SK-N-MC (cell line): ENCODE results near the gene NDC1.

Experiments
- DNase-seq: peaks from one replicate; pipeline ENCODE4 v3.0.0-alpha.2; 2011; ENCODE audit warnings: low read depth, low spot score
- H3K27ac ChIP-seq: fragments of 200-600 bp; sonication (generic); 2 replicates; pipeline ENCODE4 v1.5.1; 2016; ENCODE audit warnings: mixed run types
- H3K36me3 ChIP-seq: fragments of 200-600 bp; sonication (generic); 2 replicates; pipeline ENCODE4 v1.6.1; 2017; ENCODE audit warnings: antibody characterized with exemption, low read length, mixed read lengths; ENCODE audit not compliant: insufficient read depth
- H3K4me3 ChIP-seq: fragments of 200-600 bp; sonication (generic); 2 replicates; pipeline ENCODE4 v1.5.1; 2016
- H3K9ac ChIP-seq: fragments of 200-600 bp; sonication (generic); 2 replicates; pipeline ENCODE4 v1.8.0; 2017; ENCODE audit warnings: mixed run types, mixed read lengths; ENCODE audit not compliant: insufficient read length
- H3K9me3 ChIP-seq: fragments of 200-600 bp; sonication (generic); 2 replicates; pipeline ENCODE4 v1.6.1; 2017; ENCODE audit warnings: low read depth, mild to moderate bottlenecking, antibody characterized with exemption, low read length, moderate library complexity, mixed read lengths
- EZH2 ChIP-seq: fragments of 200-600 bp; sonication (generic); IDR thresholded peaks from one replicate; pipeline ENCODE4 v1.6.1; 2017; ENCODE audit warnings: antibody characterized with exemption
- FOXP2 ChIP-seq: optimal IDR thresholded peaks from 2 replicates; pipeline ENCODE3; 2011; ENCODE audit warnings: mild to moderate bottlenecking, moderate library complexity; ENCODE audit not compliant: insufficient read depth; ENCODE audit errors: extremely low read length, control extremely low read depth
- POLR2AphosphoS5 ChIP-seq: IDR thresholded peaks from 2 replicates; pipeline ENCODE4 v1.6.1; 2012; ENCODE audit warnings: mild to moderate bottlenecking, low read depth, low read length, borderline replicate concordance

The NDC1 gene

DNA sequence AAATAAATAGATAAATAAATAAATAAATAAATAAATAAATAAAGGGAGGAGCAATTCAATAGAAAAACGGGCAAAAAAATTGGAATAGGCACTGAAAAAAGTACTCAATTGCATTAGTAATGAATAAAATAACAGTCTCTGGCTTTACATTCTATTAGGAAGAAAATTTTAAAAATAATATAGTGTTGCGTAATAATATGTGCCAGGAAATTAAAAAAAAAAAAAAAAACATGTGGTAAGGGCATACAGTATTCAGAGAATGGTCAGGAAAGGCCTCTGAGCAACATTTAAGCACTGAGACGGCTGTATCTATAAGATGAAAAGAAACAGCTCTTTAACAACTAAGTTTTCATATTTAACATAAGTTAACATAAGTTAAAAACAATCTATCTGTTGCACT, 50.4 kb downstream of the NDC1 start:
- no peak for DNase-seq
- Histone ChIP-seq H3K36me3 (peaks cover 70% of the 10 kb centered on the region), H3K9ac (no peak overlapping the region), H3K9me3 (no peaks in the 10 kb centered on the region), H3K27ac (no peak overlapping the region), H3K4me3 (no peak overlapping the region)
- no peak for TF ChIP-seq FOXP2
- no peak for TF ChIP-seq EZH2
- no peak for TF ChIP-seq POLR2AphosphoS5

DNA sequence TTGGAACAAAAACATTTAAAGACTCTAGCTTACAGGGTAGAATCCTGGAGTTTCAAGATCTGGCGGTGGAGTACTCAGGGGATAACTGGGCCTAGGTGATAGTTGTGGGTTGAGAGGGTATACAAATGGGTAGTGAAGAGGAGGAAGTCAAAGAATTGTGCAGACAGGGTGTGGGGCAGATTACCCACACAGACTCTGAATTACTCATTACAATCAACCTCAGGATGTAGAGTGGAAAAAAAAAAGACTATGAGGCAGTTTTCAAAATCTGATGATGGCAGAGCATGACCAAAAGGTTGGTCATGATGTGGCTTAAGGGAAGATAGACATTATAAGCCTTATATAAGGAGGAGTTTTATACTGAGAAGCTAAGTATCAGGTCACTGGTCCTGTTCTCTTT, 55.0 kb downstream of the NDC1 start:
- Histone ChIP-seq H3K4me3 (no peak overlapping the region), H3K27ac (no peak overlapping the region), H3K9me3 (no peaks in the 10 kb centered on the region), H3K36me3 (peaks cover 68% of the 10 kb centered on the region), H3K9ac (no peak overlapping the region)
- no peak for DNase-seq
- TF ChIP-seq FOXP2 (no peak), EZH2 (no peak), POLR2AphosphoS5 (no peak)

DNA sequence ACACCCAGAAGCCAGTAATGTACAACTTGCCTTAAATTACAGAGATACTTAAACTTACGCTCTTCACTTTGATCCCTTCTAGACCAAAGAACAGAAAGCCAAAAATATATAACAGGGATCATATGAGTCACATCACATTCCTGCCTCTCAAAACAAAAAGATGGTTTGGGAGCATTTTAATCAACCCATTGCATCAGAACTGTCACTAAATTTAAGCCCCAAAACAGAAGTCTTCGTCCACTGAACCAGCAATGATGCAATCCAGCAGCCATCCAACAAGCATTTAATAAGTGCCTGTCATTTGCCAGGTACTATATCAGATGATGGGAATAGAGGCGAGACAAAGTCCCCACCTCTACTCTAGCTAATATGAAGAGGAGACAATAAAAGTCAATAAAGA, 56.4 kb downstream of the NDC1 start:
- Histone ChIP-seq H3K9ac (no peak overlapping the region), H3K36me3 (peaks cover 69% of the 10 kb centered on the region), H3K9me3 (no peaks in the 10 kb centered on the region), H3K4me3 (no peak overlapping the region), H3K27ac (no peak overlapping the region)
- no peak for TF ChIP-seq FOXP2
- no peak for TF ChIP-seq POLR2AphosphoS5
- no peak for TF ChIP-seq EZH2
- no peak for DNase-seq

DNA sequence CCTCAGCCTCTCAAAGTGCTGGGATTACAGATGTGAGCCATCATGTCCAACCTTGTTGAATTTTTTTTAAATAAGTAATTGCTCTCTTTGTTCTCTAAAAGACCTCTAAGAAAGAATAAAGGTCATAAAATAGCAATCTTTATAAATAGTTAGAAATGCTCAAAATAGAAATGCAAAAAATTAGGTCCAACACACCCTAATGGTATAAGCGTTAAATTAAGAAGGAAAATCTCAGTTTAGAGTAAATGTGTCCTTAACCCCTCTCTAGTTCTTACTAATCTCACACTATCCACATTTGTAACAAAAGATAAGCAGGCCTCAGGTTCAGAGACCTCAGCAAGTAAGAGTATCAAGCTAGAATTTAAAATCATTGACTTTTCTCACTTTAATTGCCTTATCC, 60.8 kb downstream of the NDC1 start:
- DNase-seq: no peak
- H3K9ac ChIP-seq: no peak overlapping the region
- no peak overlapping the region for H3K27ac ChIP-seq
- H3K4me3 ChIP-seq: no peak overlapping the region
- H3K36me3 ChIP-seq: peaks cover 46% of the 10 kb centered on the region
- H3K9me3 ChIP-seq: no peaks in the 10 kb centered on the region
- no peak for TF ChIP-seq EZH2

DNA sequence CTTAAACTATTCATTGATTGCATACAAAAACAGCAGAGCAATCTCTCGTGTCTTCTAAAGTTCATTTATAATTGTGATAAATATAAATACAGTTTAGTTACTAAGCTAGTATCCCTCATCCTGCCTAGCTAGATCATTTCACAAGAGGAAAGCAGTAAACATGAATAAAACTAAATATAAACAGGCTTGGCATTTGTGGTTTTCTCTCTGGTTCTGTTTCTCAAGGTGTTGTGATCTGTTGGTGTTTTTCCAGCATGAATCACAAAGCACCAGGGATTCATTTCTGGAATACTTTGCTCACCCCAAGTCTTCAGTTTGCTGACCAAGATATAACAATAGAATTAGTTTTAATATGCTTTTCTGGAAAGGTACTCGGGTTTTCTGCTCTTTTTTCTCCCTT, 66.4 kb downstream of the NDC1 start:
- H3K27ac ChIP-seq: no peak overlapping the region
- H3K36me3 ChIP-seq: peaks cover 57% of the 10 kb centered on the region
- H3K9ac ChIP-seq: no peak overlapping the region
- no peaks in the 10 kb centered on the region for H3K9me3 ChIP-seq
- no peak for DNase-seq
- H3K4me3 ChIP-seq: no peak overlapping the region
- TF ChIP-seq EZH2 (no peak), FOXP2 (no peak), POLR2AphosphoS5 (no peak)

DNA sequence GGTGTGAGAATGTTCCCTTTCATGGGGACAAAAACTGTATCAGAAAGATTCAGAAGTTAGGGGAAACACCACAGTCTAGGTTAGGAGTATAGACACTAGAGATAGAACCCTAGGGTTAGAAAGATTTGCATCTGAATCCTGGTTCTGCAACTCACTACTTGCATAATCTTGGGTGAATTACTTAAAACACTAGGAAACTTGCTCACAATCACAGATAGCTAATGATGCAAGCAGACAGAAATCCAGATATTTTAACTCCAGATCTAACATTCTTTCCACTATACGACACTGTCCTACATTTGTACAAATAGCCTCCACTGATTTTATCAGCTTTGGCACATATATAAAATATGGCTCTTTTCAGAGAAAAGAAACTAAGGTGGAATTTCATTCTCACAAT, 68.3 kb downstream of the NDC1 start:
- no peaks in the 10 kb centered on the region for H3K9me3 ChIP-seq
- no peak overlapping the region for H3K27ac ChIP-seq
- no peak overlapping the region for H3K9ac ChIP-seq
- no peak overlapping the region for H3K4me3 ChIP-seq
- DNase-seq: no peak
- TF ChIP-seq POLR2AphosphoS5 (no peak), EZH2 (no peak), FOXP2 (no peak)
- peaks cover 58% of the 10 kb centered on the region for H3K36me3 ChIP-seq

DNA sequence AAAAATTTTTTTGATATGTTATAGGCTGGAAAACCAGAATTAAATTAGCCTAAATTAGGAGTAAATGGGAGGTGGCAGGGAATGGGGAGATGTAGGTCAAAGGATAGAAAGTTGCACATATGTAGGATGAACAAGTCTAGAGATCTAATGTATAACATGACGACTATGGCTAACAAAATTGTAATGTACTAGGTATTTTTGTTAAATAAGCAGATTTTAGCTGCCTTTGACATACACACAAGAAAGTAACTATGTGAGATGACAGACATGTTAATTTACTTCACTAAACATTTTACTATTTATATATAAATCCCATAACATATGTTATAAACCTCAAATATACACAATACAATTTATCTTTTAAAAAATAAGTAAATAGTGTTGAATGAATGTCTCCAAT, 68.9 kb downstream of the NDC1 start:
- peaks cover 58% of the 10 kb centered on the region for H3K36me3 ChIP-seq
- no peak overlapping the region for H3K4me3 ChIP-seq
- TF ChIP-seq POLR2AphosphoS5 (no peak), FOXP2 (no peak), EZH2 (no peak)
- H3K27ac ChIP-seq: no peak overlapping the region
- DNase-seq: no peak
- no peaks in the 10 kb centered on the region for H3K9me3 ChIP-seq
- no peak overlapping the region for H3K9ac ChIP-seq

DNA sequence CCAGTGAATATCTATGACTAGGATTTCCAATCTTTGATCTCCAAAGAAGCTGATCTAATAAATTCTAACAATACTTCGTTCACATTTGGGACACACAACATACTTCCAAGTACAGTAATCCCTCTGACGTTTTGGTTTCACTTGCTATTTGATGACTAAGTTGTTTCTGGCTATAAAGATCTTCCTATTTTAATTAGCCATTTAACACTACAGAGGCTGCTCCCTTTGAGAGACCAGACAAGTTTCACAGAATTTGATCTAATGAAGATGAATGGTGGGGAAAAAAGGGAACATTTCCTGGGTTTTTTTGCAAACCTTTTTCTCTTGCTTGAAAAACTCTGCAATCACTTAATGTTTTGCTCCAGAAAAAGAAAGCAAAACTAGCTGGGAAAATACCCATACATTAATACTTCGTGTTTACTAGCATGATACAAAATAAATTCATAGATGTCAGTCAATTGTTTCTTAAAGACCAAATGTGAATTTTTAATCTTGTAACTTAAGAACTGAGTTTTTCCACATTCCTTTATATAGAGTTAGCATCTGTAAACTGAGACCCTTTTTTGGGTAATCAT, 71.2 kb downstream of the NDC1 start:
- Histone ChIP-seq H3K9ac (no peak overlapping the region), H3K27ac (no peak overlapping the region), H3K9me3 (no peaks in the 10 kb centered on the region), H3K36me3 (peaks cover 51% of the 10 kb centered on the region), H3K4me3 (no peak overlapping the region)
- TF ChIP-seq FOXP2: no peak
- no peak for DNase-seq

DNA sequence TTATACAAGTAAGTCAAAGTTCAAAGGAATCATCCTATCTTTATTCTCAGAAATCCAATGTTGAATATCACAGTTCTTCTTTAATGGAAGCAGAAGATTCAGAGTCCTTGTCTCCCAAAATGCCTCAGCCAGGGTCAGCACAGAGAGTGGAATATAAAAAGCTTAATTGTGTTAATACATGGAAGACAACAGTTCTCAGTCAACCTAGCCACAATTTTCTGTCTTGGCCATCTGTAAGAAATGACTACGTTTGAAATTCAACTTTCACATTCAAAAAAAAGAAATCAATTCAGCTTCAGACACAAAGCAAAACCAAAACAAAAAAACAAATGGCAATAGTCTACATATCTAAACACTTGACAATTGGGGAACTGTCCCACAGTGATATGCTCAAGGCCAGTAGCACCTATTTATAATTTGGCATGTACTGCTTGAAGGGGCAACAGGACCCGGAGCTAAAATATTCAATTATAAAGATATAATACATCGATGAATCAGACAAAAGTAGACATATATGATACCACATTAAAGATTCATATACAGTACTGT, 71.8 kb downstream of the NDC1 start:
- H3K4me3 ChIP-seq: no peak overlapping the region
- peaks cover 45% of the 10 kb centered on the region for H3K36me3 ChIP-seq
- DNase-seq: no peak
- H3K27ac ChIP-seq: no peak overlapping the region
- no peak overlapping the region for H3K9ac ChIP-seq
- H3K9me3 ChIP-seq: no peaks in the 10 kb centered on the region
- TF ChIP-seq EZH2 (no peak), FOXP2 (no peak), POLR2AphosphoS5 (no peak)

DNA sequence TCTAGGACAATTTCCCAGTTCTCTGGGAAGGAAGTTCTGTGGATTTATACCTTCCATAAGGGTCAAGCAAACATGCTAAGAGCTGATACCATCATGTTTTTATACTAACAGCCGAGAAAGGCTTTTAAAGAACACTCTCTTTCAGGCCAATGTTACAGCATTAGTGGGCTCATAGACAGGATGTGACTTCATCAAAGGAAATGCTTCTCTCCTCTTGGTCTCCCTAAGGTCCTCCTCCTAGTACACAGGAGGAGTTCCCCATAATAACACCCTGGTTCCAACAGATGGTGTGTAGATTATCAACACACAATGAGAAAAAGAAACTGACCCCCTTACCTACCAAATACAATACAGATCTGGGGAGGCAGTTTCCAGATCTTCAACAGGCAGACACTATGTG, 72.4 kb downstream of the NDC1 start:
- TF ChIP-seq EZH2 (no peak), FOXP2 (no peak), POLR2AphosphoS5 (no peak)

More for the DNA sequence above, 72.4 kb downstream of the NDC1 start:
- no peak overlapping the region for H3K4me3 ChIP-seq
- no peak for DNase-seq
- no peak overlapping the region for H3K9ac ChIP-seq
- no peaks in the 10 kb centered on the region for H3K9me3 ChIP-seq
- H3K36me3 ChIP-seq: peaks cover 39% of the 10 kb centered on the region
- no peak overlapping the region for H3K27ac ChIP-seq
